Endodermal cell (in vitro differentiated cells): Measurements from ENCODE around the gene WNK2. TPM values are rescaled to one million over a fixed set of nuclear protein-coding genes. Genes with fewer than 3 reads are reported as not detected.
A peak's percentile ranks its signal among the peaks of the same experiment; 100 is the strongest.
"Not testable (repeated sequence)": the region's sequence is repeated elsewhere in the genome, so short reads cannot be mapped to it uniquely, and the experiment has no call there.

Experiments
- DNase-seq: peaks from one replicate; pipeline ENCODE4 v3.0.0-alpha.2; 2017
- H3K27ac ChIP-seq: 2 replicates; pipeline ENCODE4 v1.5.1; 2013; ENCODE audit warnings: mild to moderate bottlenecking, low read depth, low read length, moderate library complexity
- H3K27me3 ChIP-seq: 2 replicates; pipeline ENCODE4 v1.6.1; 2013; ENCODE audit warnings: mild to moderate bottlenecking, low read length, moderate library complexity; ENCODE audit not compliant: insufficient read depth, control insufficient read depth, poor library complexity, severe bottlenecking
- H3K36me3 ChIP-seq: 2 replicates; pipeline ENCODE4 v1.7.0; 2013; ENCODE audit warnings: mild to moderate bottlenecking, low read length, moderate library complexity; ENCODE audit not compliant: control insufficient read depth, insufficient read depth
- H3K4me1 ChIP-seq: one replicate; pipeline ENCODE4 v1.7.0; 2013; ENCODE audit warnings: low read length; ENCODE audit not compliant: control insufficient read depth, insufficient read depth
- H3K4me3 ChIP-seq: 2 replicates; pipeline ENCODE4 v1.5.1; 2013; ENCODE audit warnings: mild to moderate bottlenecking, low read length, moderate library complexity
- H3K9ac ChIP-seq: 2 replicates; pipeline ENCODE4 v1.6.1; 2013; ENCODE audit warnings: mild to moderate bottlenecking, low read length, moderate library complexity; ENCODE audit not compliant: poor library complexity, severe bottlenecking; ENCODE audit errors: extremely low read depth
- H3K9me3 ChIP-seq: 2 replicates; pipeline ENCODE4 v1.6.1; 2013; ENCODE audit warnings: mild to moderate bottlenecking, low read length, moderate library complexity; ENCODE audit not compliant: control insufficient read depth
- H3K27ac Mint-ChIP-seq: 2 replicates; pipeline ENCODE4 v1.8.0; 2020; ENCODE audit warnings: mixed read lengths
- H3K27me3 Mint-ChIP-seq: 2 replicates; pipeline ENCODE4 v1.8.0; 2021; ENCODE audit warnings: mild to moderate bottlenecking, mixed read lengths; ENCODE audit not compliant: insufficient read depth
- H3K36me3 Mint-ChIP-seq: 2 replicates; pipeline ENCODE4 v1.8.0; 2020; ENCODE audit warnings: low read depth, mixed read lengths
- H3K4me1 Mint-ChIP-seq: 2 replicates; pipeline ENCODE4 v1.8.0; 2020; ENCODE audit warnings: mixed read lengths
- H3K4me3 Mint-ChIP-seq: 2 replicates; pipeline ENCODE4 v1.8.0; 2020; ENCODE audit warnings: mild to moderate bottlenecking, moderate library complexity, mixed read lengths
- H3K9me3 Mint-ChIP-seq: 2 replicates; pipeline ENCODE4 v1.8.0; 2020; ENCODE audit warnings: mild to moderate bottlenecking, mixed read lengths
- CTCF ChIP-seq: fragments of 200-600 bp; sonication (generic); conservative IDR thresholded peaks from 2 replicates; pipeline ENCODE4 v1.5.0; 2021; ENCODE audit warnings: antibody characterized with exemption, mild to moderate bottlenecking
- WGBS, 2 experiments: methylation state at CpG; one replicate each; pipeline versions ENCODE4 v1.1.5 to v1.1.7; 2013; ENCODE audit warnings: missing lambda C conversion rate in 2 of 2, mixed read lengths in 1 of 2; ENCODE audit not compliant: insufficient coverage in 1 of 2, insufficient read length in 1 of 2; 5-methylcytosine and 5-hydroxymethylcytosine counted together
- total RNA-seq, 2 donors: library from RNA; stranded (reverse); fragmentation: NEBNext Ultra II Directional in 1 of 2; extraction: Animal tissue kit (Norgen Biotek cat#: 25700) in 1 of 2; gene quantifications; 2 replicates in 1 of 2; 3 replicates in 1 of 2; pipeline ENCODE4 v1.2.1, GENCODE V29; 2021

The WNK2 gene
- total RNA-seq, 2 donors from 2014 or later: 46.1 to 48.8 TPM

GRCh38 chr9:93364734-93365426, 180.9 kb downstream of the WNK2 start:
- DNase-seq: peak; percentile 50
- Histone ChIP-seq H3K4me1 (no peaks in the 10 kb centered on the region), H3K27ac (no peak overlapping the region), H3K27me3 (no peaks in the 10 kb centered on the region), H3K4me3 (peak overlapping the region; percentile 22), H3K36me3 (no peaks in the 10 kb centered on the region), H3K9me3 (peaks cover 42% of the 10 kb centered on the region), H3K9ac (no peak overlapping the region)
- H3K9me3 Mint-ChIP-seq: peaks cover 51% of the 10 kb centered on the region
- no peak overlapping the region for H3K4me3 Mint-ChIP-seq
- peak overlapping the region; percentile 60 for H3K27ac Mint-ChIP-seq
- peaks cover 5% of the 10 kb centered on the region for H3K4me1 Mint-ChIP-seq
- no peak for TF ChIP-seq CTCF
- peaks cover 6% of the 10 kb centered on the region for H3K27me3 Mint-ChIP-seq
- 87 to 100% methylated on average over 1 to 2 of the region's 2 CpGs for WGBS, 2 experiments
- peaks cover 30% of the 10 kb centered on the region for H3K36me3 Mint-ChIP-seq

GRCh38 chr9:93365427-93366118, 181.6 kb downstream of the WNK2 start:
- Histone ChIP-seq H3K4me3 (no peak overlapping the region), H3K27me3 (no peaks in the 10 kb centered on the region), H3K9me3 (peaks cover 35% of the 10 kb centered on the region), H3K27ac (no peak overlapping the region), H3K4me1 (peaks cover 3% of the 10 kb centered on the region), H3K9ac (no peak overlapping the region), H3K36me3 (no peaks in the 10 kb centered on the region)
- Mint-ChIP-seq H3K4me1 (peaks cover 10% of the 10 kb centered on the region), H3K27me3 (peaks cover 11% of the 10 kb centered on the region), H3K9me3 (peaks cover 44% of the 10 kb centered on the region), H3K4me3 (peak overlapping the region; percentile 15), H3K27ac (no peak overlapping the region), H3K36me3 (peaks cover 23% of the 10 kb centered on the region)
- TF ChIP-seq CTCF: peak; percentile 23
- 66 to 82% methylated on average over 5 to 12 of the region's 12 CpGs for WGBS, 2 experiments
- peak; percentile 81 for DNase-seq

GRCh38 chr9:93366119-93366447, 182.1 kb downstream of the WNK2 start:
- Mint-ChIP-seq H3K4me1 (peaks cover 11% of the 10 kb centered on the region), H3K36me3 (peaks cover 23% of the 10 kb centered on the region), H3K27ac (no peak overlapping the region), H3K9me3 (peaks cover 44% of the 10 kb centered on the region), H3K27me3 (peaks cover 15% of the 10 kb centered on the region), H3K4me3 (peak overlapping the region; percentile 15)
- TF ChIP-seq CTCF: no peak
- Histone ChIP-seq H3K9me3 (peaks cover 34% of the 10 kb centered on the region), H3K4me1 (peaks cover 3% of the 10 kb centered on the region), H3K27me3 (no peaks in the 10 kb centered on the region), H3K4me3 (no peak overlapping the region), H3K27ac (no peak overlapping the region), H3K9ac (no peak overlapping the region), H3K36me3 (no peaks in the 10 kb centered on the region)
- 77 to 92% methylated on average over 7 to 12 of the region's 12 CpGs for WGBS, 2 experiments
- DNase-seq: no peak

GRCh38 chr9:93366486-93366885, 182.5 kb downstream of the WNK2 start:
- not testable (repeated sequence) for H3K4me3 ChIP-seq, H3K27ac Mint-ChIP-seq, H3K36me3 ChIP-seq, H3K4me1 ChIP-seq, H3K4me3 Mint-ChIP-seq, H3K9ac ChIP-seq, H3K27ac ChIP-seq, H3K27me3 ChIP-seq, DNase-seq
- H3K9me3 Mint-ChIP-seq: peaks cover 41% of the 10 kb centered on the region
- peaks cover 17% of the 10 kb centered on the region for H3K27me3 Mint-ChIP-seq
- H3K9me3 ChIP-seq: peaks cover 34% of the 10 kb centered on the region
- H3K36me3 Mint-ChIP-seq: peaks cover 23% of the 10 kb centered on the region
- peaks cover 11% of the 10 kb centered on the region for H3K4me1 Mint-ChIP-seq
- 90 to 94% methylated on average over 2 to 4 of the region's 4 CpGs for WGBS, 2 experiments
